Stimulated activated CD4-positive, alpha-beta T cell treated with anti-CD3 and anti-CD28 coated beads, Interleukin-12 subunit alpha, Interleukin-12 subunit beta, amount 100 ng/mL, for 4 hours (primary cell): ENCODE results near the gene JAKMIP3.

Experiments used
- DNase-seq: peaks from one replicate; pipeline ENCODE4 v3.0.0-alpha.2; 2020

The JAKMIP3 gene

GRCh38 chr10:132065491-132066105, at the start of gene JAKMIP3:
Gene JAKMIP3 (plus strand): TSS chr10:132065946. CDS start chr10:132104809, 38,863 bp downstream.
- DNase-seq, result no peak

GRCh38 chr10:132016514-132016913, 49.2 kb upstream of the JAKMIP3 start:
- no peak for DNase-seq

- no peak for DNase-seq
These were observed 47.3 kb upstream of the JAKMIP3 start for GRCh38 chr10:132018446-132018845.

- DNase-seq, result no peak
These were observed 46.4 kb upstream of the JAKMIP3 start for GRCh38 chr10:132019366-132019765.

GRCh38 chr10:132020456-132020855, 45.3 kb upstream of the JAKMIP3 start:
- DNase-seq, result no peak

- DNase-seq, result no peak
These were observed 44.7 kb upstream of the JAKMIP3 start for GRCh38 chr10:132021046-132021445.

- no peak for DNase-seq
These were observed 44.1 kb upstream of the JAKMIP3 start for GRCh38 chr10:132021504-132022143.

GRCh38 chr10:132022241-132022640, 43.5 kb upstream of the JAKMIP3 start:
- DNase-seq, result no peak

- peak; percentile 79 for DNase-seq
These were observed 42.5 kb upstream of the JAKMIP3 start for GRCh38 chr10:132023092-132023811.

- DNase-seq, result no peak
These were observed 38.2 kb upstream of the JAKMIP3 start for GRCh38 chr10:132027423-132027983.

- DNase-seq, result no peak
These were observed 37.0 kb upstream of the JAKMIP3 start for GRCh38 chr10:132028706-132029105.

GRCh38 chr10:132030898-132031463, 34.8 kb upstream of the JAKMIP3 start:
- DNase-seq, result no peak

GRCh38 chr10:132033632-132034031, 32.1 kb upstream of the JAKMIP3 start:
- no peak for DNase-seq

GRCh38 chr10:132035476-132035875, 30.3 kb upstream of the JAKMIP3 start:
- DNase-seq, result no peak

GRCh38 chr10:132036153-132036886, 29.4 kb upstream of the JAKMIP3 start:
- DNase-seq, result no peak

GRCh38 chr10:132036887-132037675, 28.7 kb upstream of the JAKMIP3 start:
- no peak for DNase-seq

GRCh38 chr10:132037676-132037975, 28.1 kb upstream of the JAKMIP3 start:
- no peak for DNase-seq

- no peak for DNase-seq
These were observed 26.4 kb upstream of the JAKMIP3 start for GRCh38 chr10:132039371-132039770.

- DNase-seq, result no peak
These were observed 25.7 kb upstream of the JAKMIP3 start for GRCh38 chr10:132040046-132040445.

- DNase-seq, result no peak
These were observed 24.4 kb upstream of the JAKMIP3 start for GRCh38 chr10:132041340-132041739.

GRCh38 chr10:132043861-132044695, 21.7 kb upstream of the JAKMIP3 start:
- no peak for DNase-seq
